HEK293 (cell line): ENCODE data around the gene FAM3C.
A peak's percentile ranks its signal among the peaks of the same experiment; 100 is the strongest.
"Not testable (repeated sequence)": the region's sequence is repeated elsewhere in the genome, so short reads cannot be mapped to it uniquely, and the experiment has no call there.

Source experiments
- ATF2 ChIP-seq: fragments of 450-650 bp; formaldehyde crosslinking; IDR thresholded peaks from 2 replicates; pipeline ENCODE4 v1.5.1; 2016; ENCODE audit warnings: missing biosample characterization, missing genetic modification characterization, low read depth
- BCL11A ChIP-seq: fragments of 450-650 bp; formaldehyde crosslinking; IDR thresholded peaks from 2 replicates; pipeline ENCODE4 v1.5.1; 2016; ENCODE audit warnings: low read depth, missing biosample characterization, missing genetic modification characterization
- BCL6B ChIP-seq: fragments of 450-650 bp; formaldehyde crosslinking; IDR thresholded peaks from 2 replicates; pipeline ENCODE4 v1.5.1; 2017; ENCODE audit warnings: missing biosample characterization, missing genetic modification characterization
- CTCF ChIP-seq: fragments of 450-650 bp; formaldehyde crosslinking; IDR thresholded peaks from 2 replicates; pipeline ENCODE4 v1.5.1; 2016; ENCODE audit warnings: missing biosample characterization, missing genetic modification characterization
- MYNN ChIP-seq: fragments of 450-650 bp; formaldehyde crosslinking; IDR thresholded peaks from 2 replicates; pipeline ENCODE4 v1.5.1; 2016; ENCODE audit warnings: missing biosample characterization, missing genetic modification characterization, borderline replicate concordance
- YY1 ChIP-seq: fragments of 450-650 bp; formaldehyde crosslinking; IDR thresholded peaks from 2 replicates; pipeline ENCODE4 v1.5.1; 2018; ENCODE audit warnings: missing biosample characterization, missing genetic modification characterization
- YY2 ChIP-seq: fragments of 450-650 bp; formaldehyde crosslinking; IDR thresholded peaks from 2 replicates; pipeline ENCODE4 v1.5.1; 2016; ENCODE audit warnings: missing biosample characterization, missing genetic modification characterization
- ZFP37 ChIP-seq: fragments of 450-650 bp; formaldehyde crosslinking; IDR thresholded peaks from 2 replicates; pipeline ENCODE4 v1.5.1; 2016; ENCODE audit warnings: missing biosample characterization, missing genetic modification characterization
- ZNF24 ChIP-seq: fragments of 450-650 bp; formaldehyde crosslinking; IDR thresholded peaks from 2 replicates; pipeline ENCODE4 v1.5.1; 2016; ENCODE audit warnings: missing biosample characterization, missing genetic modification characterization
- ZNF274 ChIP-seq, 2 experiments: fragments of 200-500 bp in 1 of 2; fragments of 450-650 bp in 1 of 2; sonication (Bioruptor generic) in 1 of 2; formaldehyde crosslinking in 1 of 2; IDR thresholded peaks; 2 replicates each; pipeline versions ENCODE4 v1.5.1 to v1.6.1; 2014 to 2016; ENCODE audit warnings: borderline replicate concordance in 1 of 2, inconsistent platforms in 1 of 2, low read length in 1 of 2, missing biosample characterization in 1 of 2, missing genetic modification characterization in 1 of 2
- ZNF548 ChIP-seq: fragments of 450-650 bp; formaldehyde crosslinking; IDR thresholded peaks from 2 replicates; pipeline ENCODE4 v1.5.1; 2016; ENCODE audit warnings: missing biosample characterization, missing genetic modification characterization
- TF ChIP-seq, protein P1 (sequence below): fragments of 450-650 bp; formaldehyde crosslinking; optimal IDR thresholded peaks from 2 replicates; pipeline ENCODE3; 2016; ENCODE audit warnings: missing biosample characterization, mild to moderate bottlenecking, missing genetic modification characterization
- TF ChIP-seq, protein P2 (sequence below): fragments of 450-650 bp; formaldehyde crosslinking; IDR thresholded peaks from 2 replicates; pipeline ENCODE4 v1.5.1; 2016; ENCODE audit warnings: missing biosample characterization, missing genetic modification characterization
- TF ChIP-seq, protein P3 (sequence below): fragments of 450-650 bp; formaldehyde crosslinking; IDR thresholded peaks from 2 replicates; pipeline ENCODE4 v1.5.1; 2017; ENCODE audit warnings: missing biosample characterization, missing genetic modification characterization

DNA sequence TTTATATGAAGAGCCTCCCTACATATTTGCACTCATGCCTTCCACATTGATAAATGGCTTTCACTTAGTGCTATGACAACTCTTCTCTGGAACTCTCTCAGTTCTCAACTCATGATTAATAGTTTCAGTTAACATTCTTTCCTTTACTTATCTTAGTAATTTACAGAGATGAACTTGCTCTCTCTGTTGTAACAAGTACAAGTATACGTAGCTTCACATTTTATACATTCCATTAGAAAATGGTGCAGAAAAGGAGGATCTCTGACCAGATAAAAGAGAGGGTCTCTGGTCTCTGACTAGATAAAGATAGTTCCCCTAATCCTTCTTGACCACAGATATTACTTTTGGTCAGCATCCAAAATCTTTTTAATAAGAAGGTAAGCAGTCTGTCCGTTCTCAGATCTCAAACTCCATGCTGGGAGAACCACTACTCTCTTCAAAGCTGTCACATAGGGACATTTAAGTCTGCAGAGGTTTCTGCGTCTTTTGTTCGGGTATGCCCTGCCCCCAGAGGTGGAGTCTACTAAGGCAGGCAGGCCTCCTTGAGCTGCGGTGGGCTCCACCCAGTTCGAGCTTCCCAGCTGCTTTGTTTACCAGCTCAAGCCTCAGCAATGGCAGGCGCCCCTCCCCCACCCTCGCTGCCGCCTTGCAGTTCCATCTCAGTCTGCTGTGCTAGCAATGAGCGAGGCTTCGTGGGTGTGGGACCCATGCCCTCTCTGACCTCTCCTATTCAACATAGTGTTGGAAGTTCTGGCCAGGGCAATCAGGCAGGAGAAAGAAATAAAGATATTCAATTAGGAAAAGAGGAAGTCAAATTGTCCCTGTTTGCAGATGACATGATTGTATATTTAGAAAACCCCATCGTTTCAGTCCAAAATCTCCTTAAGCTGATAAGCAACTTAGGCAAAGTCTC is 42.2 kb upstream of the FAM3C start:
- not testable (repeated sequence) for TF ChIP-seq ZNF274 (IDR thresholded peaks at IDR 0.05; ENCODE audit: low read length); ZNF274 (tag by site-specific recombination; IDR thresholded peaks at IDR 0.05; ENCODE audit: borderline replicate concordance); BCL6B; YY1; ZFP37; ZNF24; MYNN; BCL11A (tag by site-specific recombination); ATF2 (tag by site-specific recombination); ZNF548 (tag by site-specific recombination)
- TF ChIP-seq CTCF (tag by site-specific recombination) (peak; percentile 19; the same call in 1 of the 2 replicates), YY2 (tag by site-specific recombination) (peak; percentile 52; the same call in 1 of the 2 replicates)
- TF ChIP-seq, protein P1, sequence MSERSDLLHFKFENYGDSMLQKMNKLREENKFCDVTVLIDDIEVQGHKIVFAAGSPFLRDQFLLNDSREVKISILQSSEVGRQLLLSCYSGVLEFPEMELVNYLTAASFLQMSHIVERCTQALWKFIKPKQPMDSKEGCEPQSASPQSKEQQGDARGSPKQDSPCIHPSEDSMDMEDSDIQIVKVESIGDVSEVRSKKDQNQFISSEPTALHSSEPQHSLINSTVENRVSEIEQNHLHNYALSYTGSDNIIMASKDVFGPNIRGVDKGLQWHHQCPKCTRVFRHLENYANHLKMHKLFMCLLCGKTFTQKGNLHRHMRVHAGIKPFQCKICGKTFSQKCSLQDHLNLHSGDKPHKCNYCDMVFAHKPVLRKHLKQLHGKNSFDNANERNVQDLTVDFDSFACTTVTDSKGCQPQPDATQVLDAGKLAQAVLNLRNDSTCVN (tag by site-specific recombination): not testable (repeated sequence)
- TF ChIP-seq, protein P2, sequence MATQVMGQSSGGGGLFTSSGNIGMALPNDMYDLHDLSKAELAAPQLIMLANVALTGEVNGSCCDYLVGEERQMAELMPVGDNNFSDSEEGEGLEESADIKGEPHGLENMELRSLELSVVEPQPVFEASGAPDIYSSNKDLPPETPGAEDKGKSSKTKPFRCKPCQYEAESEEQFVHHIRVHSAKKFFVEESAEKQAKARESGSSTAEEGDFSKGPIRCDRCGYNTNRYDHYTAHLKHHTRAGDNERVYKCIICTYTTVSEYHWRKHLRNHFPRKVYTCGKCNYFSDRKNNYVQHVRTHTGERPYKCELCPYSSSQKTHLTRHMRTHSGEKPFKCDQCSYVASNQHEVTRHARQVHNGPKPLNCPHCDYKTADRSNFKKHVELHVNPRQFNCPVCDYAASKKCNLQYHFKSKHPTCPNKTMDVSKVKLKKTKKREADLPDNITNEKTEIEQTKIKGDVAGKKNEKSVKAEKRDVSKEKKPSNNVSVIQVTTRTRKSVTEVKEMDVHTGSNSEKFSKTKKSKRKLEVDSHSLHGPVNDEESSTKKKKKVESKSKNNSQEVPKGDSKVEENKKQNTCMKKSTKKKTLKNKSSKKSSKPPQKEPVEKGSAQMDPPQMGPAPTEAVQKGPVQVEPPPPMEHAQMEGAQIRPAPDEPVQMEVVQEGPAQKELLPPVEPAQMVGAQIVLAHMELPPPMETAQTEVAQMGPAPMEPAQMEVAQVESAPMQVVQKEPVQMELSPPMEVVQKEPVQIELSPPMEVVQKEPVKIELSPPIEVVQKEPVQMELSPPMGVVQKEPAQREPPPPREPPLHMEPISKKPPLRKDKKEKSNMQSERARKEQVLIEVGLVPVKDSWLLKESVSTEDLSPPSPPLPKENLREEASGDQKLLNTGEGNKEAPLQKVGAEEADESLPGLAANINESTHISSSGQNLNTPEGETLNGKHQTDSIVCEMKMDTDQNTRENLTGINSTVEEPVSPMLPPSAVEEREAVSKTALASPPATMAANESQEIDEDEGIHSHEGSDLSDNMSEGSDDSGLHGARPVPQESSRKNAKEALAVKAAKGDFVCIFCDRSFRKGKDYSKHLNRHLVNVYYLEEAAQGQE (tag by site-specific recombination): not testable (repeated sequence)
- TF ChIP-seq, protein P3, sequence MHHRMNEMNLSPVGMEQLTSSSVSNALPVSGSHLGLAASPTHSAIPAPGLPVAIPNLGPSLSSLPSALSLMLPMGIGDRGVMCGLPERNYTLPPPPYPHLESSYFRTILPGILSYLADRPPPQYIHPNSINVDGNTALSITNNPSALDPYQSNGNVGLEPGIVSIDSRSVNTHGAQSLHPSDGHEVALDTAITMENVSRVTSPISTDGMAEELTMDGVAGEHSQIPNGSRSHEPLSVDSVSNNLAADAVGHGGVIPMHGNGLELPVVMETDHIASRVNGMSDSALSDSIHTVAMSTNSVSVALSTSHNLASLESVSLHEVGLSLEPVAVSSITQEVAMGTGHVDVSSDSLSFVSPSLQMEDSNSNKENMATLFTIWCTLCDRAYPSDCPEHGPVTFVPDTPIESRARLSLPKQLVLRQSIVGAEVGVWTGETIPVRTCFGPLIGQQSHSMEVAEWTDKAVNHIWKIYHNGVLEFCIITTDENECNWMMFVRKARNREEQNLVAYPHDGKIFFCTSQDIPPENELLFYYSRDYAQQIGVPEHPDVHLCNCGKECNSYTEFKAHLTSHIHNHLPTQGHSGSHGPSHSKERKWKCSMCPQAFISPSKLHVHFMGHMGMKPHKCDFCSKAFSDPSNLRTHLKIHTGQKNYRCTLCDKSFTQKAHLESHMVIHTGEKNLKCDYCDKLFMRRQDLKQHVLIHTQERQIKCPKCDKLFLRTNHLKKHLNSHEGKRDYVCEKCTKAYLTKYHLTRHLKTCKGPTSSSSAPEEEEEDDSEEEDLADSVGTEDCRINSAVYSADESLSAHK (tag by site-specific recombination): not testable (repeated sequence)
